GDM1 (cell line): ENCODE results near the gene TCF7L2.

ENCODE experiments used
- DNase-seq: peaks from one replicate; lab custom pipeline; 2025; lab: John Stamatoyannopoulos, UW

The TCF7L2 gene

DNA sequence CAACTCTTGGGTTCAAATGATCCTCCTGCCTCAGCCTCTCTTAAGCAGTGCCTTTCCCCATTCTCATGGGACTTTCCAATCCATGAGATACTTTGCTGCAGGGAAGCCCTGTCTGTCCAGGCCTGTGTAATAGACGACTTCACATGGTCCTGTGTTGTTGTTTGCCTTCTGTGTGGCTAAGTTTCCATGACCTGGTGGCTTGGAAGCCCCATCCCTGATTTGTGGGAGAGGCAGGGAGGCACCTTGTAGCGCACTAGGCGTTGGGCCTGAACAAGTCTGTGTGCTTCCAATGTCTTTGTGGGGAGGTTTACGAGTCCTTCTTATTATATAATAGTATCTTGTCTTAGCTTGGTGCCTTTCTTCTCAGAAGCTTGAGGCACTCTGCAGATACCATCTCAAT, 49.1 kb downstream of the TCF7L2 start:
- no peak for DNase-seq

DNA sequence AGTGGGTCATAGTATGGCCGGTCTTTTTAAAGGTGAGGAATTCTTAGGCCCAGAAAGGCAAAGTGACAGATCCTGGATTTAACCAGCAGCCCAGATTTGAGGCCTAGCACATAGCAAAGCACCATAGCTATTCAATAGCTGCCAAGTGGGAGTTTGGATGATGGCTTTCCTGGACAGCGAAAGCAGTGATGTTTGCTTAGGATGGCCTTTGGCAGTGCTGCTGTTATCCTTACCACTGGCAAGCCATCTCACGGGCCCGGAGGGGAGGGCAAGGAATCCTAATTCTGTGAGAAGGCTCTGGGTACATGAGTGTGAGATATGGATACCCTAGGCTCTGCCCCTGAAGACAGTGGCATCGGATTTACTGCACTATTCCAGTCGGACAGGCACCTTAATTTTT, 50.4 kb downstream of the TCF7L2 start:
- no peak for DNase-seq

DNA sequence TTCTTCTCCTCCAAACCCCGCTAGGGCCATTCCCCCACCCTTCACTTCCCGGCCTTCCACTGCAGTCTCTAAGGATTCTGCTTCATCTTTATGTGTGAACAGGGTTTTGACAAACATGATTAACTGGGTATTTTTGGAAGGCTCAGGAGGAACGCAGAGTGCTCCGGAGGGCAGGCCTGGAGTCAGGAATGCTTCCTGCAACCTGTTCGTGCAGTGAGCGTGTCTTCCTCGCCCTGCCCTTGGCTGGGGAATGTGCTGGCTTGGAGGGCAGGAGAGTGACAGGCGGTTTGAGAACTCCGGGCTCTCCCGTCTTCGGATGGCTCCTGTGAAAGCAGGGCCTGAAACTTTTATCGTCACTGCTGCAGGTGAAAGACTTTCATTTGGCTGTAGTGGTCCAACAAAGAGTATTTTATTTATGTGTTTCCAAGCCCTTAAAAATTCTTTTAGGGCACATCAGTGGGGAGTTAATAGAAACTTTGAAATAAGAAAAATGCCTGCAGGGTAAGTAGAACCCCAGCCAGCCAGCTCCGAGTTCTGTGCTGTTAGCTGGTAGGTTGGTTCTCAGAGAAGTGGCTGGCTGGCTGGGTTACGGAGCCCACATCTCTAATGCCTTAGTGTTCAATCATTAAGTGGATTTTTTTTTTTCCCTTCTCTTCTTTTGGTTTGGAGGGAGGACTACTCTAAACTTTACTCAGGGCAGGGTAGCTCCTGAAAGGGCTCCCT, 51.0 kb downstream of the TCF7L2 start:
- no peak for DNase-seq

DNA sequence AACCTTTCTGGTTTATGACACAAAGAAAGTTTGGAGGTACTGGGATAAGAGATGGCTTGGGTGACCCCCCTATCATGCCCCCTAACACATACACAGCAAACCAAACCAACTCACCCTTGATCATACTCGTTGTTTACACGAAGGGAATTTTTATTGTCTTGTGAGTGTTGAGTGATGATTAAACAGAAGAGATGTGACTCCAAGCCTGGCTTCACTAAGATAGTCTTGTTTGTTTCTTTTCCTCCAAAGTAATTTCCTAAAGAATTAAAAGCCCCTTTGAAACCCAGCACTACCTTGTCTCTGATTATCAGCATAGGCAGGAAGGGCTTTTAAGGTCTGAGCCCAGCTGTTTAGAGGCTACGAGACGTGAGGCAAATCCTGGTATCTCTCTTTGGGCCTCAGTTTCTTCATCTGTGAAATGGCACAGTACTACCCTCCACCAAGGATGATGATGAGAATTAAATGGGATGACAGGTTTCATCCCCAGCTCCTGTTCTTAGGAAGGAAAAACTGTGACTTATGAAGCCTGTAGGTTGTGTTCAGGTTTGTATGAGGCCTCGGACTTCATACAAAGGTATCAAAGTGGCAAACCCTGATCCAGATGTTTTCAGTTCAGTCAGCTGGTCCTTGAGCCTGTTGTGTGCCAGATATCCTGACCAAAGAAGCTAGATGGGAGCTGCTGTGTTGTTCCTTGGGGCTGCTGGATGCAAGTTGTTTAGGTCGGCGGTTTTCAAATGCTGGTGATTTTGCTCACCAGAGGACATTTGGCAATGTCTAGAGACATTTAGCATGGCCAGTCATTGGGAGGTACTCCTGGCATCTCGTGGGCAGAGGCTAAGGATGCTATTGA, 51.8 kb downstream of the TCF7L2 start:
- no peak for DNase-seq

DNA sequence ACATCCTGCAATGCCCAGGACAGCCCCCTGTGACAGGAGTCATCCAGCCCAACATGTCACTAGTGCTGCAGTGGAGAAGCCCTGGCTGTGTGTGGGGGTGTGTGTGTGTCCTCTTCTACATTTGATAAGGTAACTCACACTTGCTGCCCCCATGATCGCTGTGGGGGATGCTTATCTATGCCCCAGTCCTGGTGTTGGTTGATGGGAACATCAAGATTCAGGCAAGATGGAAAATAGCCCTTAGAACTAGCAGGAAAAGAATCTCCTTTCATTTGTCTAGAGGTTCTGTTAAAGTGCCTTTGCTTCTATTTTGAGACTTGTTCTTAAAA, 52.4 kb downstream of the TCF7L2 start:
- DNase-seq: no peak

DNA sequence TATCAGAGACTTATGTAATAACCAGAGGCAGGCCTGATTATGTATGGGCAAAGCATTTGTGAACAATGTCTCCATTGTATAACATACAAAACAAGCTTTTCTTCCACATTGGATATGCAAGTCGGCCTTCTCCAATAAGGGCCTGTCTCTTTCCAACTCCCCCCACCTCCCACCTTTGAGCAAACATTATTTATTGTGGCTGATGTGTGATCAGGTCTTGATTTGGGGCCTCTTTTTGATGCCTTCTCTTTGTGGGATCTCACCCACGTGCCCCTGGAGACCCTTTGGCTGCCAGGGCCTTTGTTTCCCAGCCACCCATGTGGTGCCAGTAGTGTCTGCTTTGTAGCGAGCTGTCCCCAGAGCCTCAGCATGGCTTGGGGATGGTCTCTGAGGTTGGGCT, 53.0 kb downstream of the TCF7L2 start:
- DNase-seq: no peak

DNA sequence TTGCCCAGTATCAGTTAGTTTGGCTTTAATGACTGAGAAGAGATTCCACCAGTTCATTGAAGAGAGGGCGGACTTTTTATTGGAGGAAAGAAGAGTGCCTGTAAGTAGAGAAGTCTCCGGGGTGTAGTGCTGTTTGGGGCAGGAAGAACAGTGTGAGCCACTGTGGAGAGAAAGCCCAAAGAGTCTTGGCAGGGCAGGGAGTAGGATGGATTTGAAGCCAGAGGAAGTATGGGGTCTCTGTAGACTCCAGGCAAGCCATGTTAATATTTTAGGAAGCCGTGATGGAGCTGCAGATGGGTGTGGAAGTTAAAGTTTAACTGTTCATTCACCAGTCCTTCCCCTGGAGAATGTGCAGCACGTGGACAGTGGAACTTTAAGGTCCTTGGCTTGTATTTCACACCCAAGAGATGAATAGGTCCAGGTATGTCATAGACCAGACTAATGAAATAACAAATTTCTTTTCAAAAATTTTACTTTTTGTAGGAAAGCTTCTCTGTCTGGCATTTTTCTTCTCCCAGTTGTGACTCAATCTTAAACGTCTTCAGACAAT, 54.1 kb downstream of the TCF7L2 start:
- DNase-seq: no peak

DNA sequence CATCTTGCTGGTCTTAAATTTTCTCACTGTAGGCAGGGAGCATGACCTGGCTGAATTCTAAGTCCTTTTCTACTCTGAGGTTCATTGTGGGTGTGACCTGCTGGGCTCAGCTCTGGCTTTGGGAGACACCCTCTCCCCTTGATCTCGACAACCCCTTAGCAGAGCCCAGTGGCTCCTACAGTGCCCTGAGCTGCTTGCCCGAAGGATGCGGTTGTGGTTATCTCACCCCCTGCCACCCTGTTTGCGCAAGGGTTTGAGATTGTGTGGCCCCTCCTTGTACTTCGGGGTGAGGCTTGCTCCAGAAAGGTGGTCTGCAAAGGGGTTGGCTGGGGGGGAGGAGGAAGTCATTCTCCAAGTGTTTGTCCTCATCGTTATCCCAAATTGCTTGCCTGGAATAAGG, 55.3 kb downstream of the TCF7L2 start:
- no peak for DNase-seq

DNA sequence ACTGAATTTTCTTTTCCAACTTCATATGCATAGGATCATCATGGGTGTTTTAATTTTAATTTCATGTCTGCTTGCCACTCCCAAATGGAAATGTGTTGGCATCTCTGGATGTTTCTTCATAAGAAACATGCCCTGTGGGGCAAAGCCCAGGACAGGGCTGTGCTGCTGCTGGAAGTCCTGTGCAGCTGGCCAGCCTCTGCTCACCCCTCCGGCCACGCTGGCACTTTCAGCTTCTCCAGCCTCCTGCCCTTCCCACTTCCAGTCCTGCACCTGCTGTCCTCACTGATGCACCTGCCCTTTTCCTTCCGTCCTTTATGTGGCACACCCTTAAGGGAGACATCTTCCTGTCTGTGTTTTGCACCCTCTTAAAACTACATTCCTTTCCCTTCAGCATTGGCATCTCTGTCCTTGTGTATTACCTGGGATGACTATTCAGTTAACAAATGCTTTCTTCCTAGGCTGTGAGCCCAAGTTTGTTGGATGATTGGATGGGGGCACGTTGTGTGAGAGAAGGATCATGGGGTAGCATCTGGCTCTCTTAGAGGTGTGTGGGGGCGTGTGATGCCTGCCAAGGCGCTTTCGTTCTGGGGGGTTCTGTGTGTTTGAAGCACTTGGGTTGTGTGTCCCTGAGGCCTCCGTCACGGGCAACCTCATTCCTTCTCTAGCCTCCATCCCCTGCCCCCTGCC, 56.8 kb downstream of the TCF7L2 start:
- no peak for DNase-seq

DNA sequence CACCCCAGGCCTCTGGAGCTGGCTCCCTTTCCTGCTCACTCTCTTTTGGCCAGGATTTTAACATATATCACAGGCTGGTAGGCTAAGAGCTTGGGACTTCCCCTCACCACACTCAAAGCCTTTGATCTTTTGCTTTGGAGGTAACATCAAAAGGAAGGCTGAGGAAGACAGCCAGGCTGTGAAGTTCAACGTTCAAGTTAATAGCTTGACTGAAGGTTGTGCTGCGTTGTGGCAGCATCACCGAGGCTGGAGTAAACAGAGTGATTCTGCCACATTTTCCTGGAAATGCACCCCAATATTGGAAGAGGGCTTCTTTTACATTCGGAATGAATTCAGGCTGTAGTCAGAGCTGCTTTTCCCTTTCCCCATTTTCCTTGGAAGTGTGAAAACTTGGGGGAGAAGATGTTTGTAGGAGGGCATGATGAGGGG, 57.3 kb downstream of the TCF7L2 start:
- DNase-seq: no peak

DNA sequence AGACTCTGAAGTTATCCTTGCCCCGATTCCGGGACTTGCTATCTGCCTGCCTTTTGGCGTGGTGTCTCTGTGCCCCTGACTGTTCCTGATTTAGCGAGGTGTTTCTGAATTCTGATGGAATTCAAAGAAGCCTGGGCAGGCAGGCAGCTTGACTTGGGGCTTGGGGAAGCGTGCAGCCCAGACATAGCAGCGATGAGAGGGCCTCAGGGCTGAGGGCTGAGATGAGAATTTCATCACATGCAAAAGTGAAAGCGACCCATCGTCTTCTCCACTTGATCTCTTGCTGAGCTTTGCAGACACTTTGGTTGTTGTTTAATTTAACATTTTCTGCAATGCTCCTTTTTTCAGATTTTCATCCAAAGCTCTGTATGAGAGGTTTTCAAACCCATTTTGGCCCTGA, 57.8 kb downstream of the TCF7L2 start:
- DNase-seq: no peak

DNA sequence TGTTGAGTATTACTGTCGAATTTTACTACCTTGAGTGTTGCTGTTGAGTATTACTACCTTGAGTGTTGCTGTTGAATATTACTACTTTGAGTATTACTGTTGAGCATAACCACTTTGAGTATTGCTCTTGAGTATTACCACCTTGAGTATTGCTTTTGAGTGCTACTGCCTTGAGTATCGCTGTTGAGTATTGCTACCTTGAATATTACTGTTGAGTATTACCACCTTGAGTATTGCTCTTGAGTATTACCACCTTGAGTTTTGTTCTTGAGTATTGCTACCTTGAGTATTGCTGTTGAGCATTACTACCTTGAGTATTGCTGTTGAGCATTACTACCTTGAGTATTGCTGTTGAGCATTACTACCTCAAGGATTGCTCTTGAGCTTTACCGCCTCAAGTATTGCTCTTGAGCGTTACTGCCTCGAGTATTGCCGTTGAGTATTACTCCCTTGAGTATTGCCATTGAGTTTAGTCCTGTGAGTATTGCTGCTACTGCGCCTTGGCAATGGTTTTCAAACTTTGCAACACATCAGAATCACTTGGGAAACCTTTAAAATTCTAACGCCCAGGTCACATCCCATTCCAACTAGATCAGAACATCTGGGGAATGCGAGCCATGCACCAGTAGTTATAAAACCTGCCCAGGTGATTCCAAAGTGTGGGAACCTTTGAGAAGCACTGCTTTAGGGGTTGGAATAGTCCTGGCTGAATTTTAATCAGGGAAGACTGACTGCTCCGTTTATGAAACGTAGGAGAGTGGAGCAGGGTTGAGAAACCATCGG, 61.7 kb downstream of the TCF7L2 start:
- no peak for DNase-seq

DNA sequence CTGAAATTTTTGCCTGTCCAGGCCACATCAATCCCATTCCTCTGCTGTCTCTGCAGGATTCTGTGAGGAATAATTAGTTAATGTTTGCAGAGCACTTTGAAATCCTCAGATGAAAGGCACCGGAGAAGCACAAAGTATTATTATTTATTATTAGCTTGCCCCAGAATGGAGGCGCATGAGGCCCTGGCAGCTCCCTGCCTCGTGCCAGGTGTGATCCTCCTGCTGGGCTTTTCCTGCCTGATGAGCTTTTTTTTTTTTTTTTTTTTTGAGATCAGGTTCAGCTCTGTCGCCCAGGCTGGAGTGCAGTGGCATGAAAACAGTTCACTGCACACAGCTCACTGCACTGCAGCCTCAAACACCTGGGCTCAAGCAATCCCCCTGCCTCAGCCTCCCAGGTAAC, 65.2 kb downstream of the TCF7L2 start:
- DNase-seq: no peak

DNA sequence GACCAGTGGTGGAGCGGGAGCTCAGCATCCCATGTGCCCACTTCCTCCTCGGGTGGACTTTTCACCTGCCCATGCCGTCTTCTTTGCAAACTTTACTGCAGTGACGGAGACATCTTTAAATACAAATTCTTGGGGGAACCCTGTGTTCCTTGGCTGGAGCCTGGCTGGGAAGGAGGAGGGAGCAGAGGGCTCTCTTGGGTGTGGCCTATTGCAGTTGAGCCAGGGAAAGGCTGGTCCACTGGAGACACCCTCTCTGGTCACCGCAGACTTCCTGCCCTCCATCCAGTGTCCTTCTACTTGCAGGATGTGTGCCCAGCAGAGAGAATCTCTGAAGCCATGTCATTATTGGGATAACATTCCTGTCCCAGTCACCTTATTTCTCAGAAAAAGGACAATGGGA, 67.3 kb downstream of the TCF7L2 start:
- DNase-seq: no peak

DNA sequence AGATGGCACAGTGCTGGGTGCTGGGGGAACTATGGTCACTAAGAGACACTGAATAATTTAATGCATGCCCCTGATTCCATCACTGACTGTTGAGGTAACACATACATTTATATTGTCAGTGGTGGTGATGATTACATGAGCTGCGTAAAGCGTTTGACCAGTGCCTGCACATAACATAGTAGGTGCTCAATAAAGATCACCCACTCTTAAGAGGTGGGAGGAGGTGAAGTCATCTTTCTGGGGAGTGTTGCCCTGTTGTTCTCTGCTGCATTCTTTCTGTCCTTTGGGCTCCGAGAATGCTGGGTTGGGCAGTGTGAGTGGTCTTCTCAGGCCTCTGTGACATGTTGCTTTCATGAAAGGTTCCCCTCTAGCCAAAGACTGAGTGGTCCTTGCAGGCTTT, 68.0 kb downstream of the TCF7L2 start:
- DNase-seq: no peak

DNA sequence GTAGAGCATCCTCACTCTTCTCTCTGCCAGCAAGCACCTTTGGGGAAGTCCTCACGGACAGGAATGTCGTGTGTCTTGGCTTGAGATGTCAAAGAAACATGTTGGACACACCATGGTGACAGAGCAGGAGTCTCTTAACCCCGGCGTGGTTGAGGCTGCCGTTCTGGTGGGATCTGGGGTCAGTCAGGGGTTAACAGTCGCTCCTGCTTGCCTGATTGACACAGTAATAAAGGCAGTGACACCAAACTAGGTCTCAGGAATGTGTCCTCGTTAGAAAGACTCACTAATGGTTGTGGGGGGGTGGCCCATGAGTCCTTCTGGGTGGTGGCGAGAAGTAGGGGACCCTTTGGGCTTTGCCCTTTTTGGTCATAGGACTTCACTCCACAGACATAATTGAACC, 69.0 kb downstream of the TCF7L2 start:
- no peak for DNase-seq

DNA sequence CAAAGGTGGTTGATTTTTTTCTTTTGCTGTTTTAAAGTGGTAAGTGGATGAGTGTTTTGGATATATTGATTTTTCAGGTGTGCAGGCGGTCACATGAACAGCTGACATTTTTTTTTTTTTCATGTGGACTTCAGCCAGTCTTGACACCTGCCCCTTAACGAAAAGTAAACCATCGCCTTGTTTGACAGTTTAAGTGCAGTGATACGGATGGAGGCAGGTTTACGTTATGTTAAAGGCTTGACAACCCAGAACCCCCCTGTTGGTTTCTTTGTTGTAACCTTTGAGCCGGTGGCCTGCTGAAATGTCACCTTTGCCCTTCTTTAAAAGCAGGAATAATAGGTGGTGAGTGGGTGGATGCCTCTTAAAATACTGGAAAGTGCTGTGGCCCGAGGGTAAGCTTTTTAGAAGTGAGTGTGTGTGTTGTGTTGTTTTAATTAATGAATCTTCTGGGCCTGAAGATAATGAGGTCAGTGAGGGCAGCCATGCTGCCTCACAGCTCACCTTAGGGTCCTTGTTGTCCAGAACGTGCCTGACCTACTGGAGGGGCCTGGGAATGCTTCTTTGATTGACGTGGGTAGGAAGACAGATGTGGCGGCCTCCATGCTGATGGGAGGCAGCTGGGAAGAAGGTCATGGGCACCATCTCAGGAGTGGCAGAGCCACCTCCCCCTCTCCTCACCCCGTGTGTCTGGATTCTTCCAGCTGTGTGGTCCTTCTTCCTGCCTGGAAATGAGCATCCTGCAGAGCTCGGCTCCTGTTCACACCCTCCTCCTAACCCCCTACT, 69.8 kb downstream of the TCF7L2 start:
- DNase-seq: no peak

DNA sequence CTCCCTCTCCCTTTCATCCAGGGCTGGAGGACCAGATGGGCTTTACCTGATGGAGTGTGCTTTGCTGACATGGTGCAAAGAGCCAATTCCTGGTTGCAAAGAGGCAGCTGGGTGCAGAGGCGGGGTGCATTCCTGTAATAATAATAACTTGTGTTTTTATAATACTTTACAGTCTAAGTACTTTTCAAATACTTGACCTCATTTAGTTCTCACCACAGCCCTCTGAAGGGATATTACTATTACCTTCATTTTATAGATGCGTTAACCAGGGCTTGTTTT, 70.4 kb downstream of the TCF7L2 start:
- DNase-seq: no peak

DNA sequence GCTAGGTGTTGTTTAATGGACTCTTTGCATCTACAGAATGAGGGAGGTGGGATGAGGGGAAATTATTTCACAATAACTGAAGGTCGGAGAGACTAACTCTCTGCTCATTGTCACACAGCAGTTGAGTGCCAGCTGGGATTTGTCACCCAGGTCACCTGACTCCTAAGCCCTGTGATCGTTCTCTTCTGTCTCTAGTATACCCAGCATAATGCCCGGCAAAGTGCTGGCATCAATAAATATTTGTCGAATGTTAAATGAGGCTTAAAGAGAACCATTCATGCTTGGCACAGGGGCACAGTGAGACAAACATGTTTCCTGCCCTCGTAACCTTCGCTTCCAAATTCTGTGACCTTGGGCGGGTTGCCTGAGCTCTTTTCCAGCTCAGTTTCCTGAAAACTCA, 70.8 kb downstream of the TCF7L2 start:
- DNase-seq: no peak

DNA sequence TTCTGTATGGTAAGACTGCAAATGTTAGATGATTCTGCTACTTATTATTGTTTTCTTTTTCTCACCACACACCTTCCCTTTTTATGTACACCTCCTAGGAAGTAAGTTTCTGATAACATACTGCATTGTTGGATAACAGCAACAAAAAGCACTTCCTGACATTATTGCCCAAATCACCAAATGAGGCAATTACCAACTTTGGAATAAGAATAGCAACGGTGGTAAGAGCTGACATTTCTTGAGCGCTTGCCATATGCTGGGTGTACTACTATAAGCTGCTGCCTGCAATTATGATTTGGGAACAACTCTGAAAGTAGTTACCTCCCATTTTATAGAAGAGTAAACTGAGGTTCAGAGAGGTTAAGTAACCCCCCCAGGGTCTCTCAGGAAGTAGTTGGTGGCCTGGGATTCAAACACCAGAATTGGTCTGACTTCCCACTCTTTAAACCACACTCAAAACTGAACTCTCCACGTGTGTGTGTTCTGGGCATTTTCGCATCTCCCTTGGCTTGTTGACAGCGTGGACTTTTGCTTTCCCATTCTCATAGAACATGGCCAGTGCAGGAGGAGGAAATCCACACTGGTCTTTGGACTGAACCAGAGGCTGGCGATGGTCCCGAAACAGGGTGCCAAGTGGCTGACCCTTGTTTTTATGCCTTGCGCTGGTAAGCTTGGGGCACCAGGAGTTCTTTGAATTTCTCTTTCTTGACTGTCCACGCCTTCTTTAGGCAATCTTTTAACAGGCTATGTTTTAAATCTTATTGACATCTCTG, 71.4 kb downstream of the TCF7L2 start:
- DNase-seq: no peak

DNA sequence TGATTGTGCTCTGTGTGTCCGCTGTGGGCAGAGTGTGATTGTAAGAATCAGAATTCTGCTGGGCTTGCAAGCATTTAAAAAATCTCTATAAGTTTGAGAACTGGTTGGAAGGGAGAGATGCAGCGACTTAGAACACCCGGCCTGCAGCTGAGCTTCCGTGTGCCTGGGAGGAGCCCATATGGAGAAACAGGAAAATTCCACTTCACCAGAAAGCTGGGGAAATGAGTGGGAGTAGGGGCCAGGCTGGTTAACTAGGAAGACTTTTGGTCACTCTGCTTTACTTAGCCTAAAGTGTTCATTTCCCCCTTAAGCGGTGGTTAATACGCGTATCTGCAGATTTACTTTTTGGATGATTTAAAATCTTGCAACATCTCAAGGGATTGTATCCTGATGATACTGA, 72.2 kb downstream of the TCF7L2 start:
- DNase-seq: no peak
